A673 (cell line): ENCODE measurements around the gene GPR3. TPM values are rescaled to one million over a fixed set of nuclear protein-coding genes. Genes with fewer than 3 reads are reported as not detected.

Experiments used
- BruUV-seq: library from RNA; stranded (reverse); fragments of 400-500 nt; replicated peaks from 2 replicates; lab custom pipeline; 2021; lab: Mats Ljungman, UMichigan
- CTCF ChIA-PET: fragments of 300-600 bp; sonication (Branson Sonifier 250); formaldehyde crosslinking; loops from one replicate; lab custom pipeline; 2022; ENCODE audit warnings: antibody characterized with exemption; lab: Charles Lee
- POLR2A ChIA-PET: fragments of 300-600 bp; sonication (Branson Sonifier 250); formaldehyde crosslinking; loops from one replicate; lab custom pipeline; 2022; ENCODE audit warnings: antibody characterized with exemption; ENCODE audit not compliant: low non-redundant PET; lab: Charles Lee
- DNase-seq: peaks from one replicate; pipeline ENCODE4 v3.0.0-alpha.2; 2015; ENCODE audit warnings: low spot score
- H3K27ac ChIP-seq: fragments of 200-600 bp; sonication (generic); 2 replicates; pipeline ENCODE4 v1.5.1; 2016; ENCODE audit warnings: mixed run types, low read depth, mild to moderate bottlenecking, mixed read lengths, antibody characterized with exemption, low read length; ENCODE audit not compliant: poor library complexity, severe bottlenecking
- H3K27me3 ChIP-seq: fragments of 200-600 bp; sonication (generic); replicated peaks from 2 replicates; pipeline ENCODE4 v1.6.1; 2017; ENCODE audit warnings: mixed run types, low read depth, mild to moderate bottlenecking, mixed read lengths, antibody characterized with exemption, low read length; ENCODE audit not compliant: insufficient read depth, poor library complexity
- H3K36me3 ChIP-seq: fragments of 200-600 bp; sonication (generic); 2 replicates; pipeline ENCODE4 v1.6.1; 2016; ENCODE audit warnings: mixed run types, mild to moderate bottlenecking, mixed read lengths, antibody characterized with exemption, low read length; ENCODE audit not compliant: insufficient read depth, poor library complexity, severe bottlenecking
- H3K4me1 ChIP-seq: fragments of 200-600 bp; sonication (generic); 2 replicates; pipeline ENCODE4 v1.6.1; 2017; ENCODE audit warnings: mixed run types, mild to moderate bottlenecking, mixed read lengths, antibody characterized with exemption, low read length; ENCODE audit not compliant: insufficient read depth, poor library complexity, severe bottlenecking
- H3K4me3 ChIP-seq: fragments of 200-600 bp; sonication (generic); 2 replicates; pipeline ENCODE4 v1.5.1; 2016; ENCODE audit warnings: low read depth, mixed run types, mild to moderate bottlenecking, mixed read lengths, low read length; ENCODE audit not compliant: poor library complexity, severe bottlenecking
- H3K9me3 ChIP-seq: fragments of 200-600 bp; sonication (generic); 2 replicates; pipeline ENCODE4 v1.6.1; 2016; ENCODE audit warnings: mixed run types, low read depth, mild to moderate bottlenecking, mixed read lengths, antibody characterized with exemption, low read length; ENCODE audit not compliant: poor library complexity, severe bottlenecking
- EZH2 ChIP-seq: fragments of 200-600 bp; sonication (generic); IDR thresholded peaks from 2 replicates; pipeline ENCODE4 v1.6.1; 2017; ENCODE audit warnings: borderline replicate concordance, low read depth, mild to moderate bottlenecking, mixed read lengths, antibody characterized with exemption, low read length; ENCODE audit not compliant: poor library complexity, severe bottlenecking
- intact Hi-C: fragments of 100-400 bp; cut with micrococcal nuclease; formaldehyde crosslinking; loops from one replicate; pipeline ENCODE4 v1.10.0; 2022; ENCODE audit not compliant: unreplicated experiment
- total RNA-seq: library from RNA; stranded (reverse); gene quantifications from 2 replicates; pipeline ENCODE4 v1.2.3, GENCODE V29; 2021
- TF ChIP-seq, protein P1 (sequence below): fragments of 300-800, 200-600 bp; sonication (generic); conservative IDR thresholded peaks from 2 replicates; pipeline ENCODE4 v1.5.1; 2017; ENCODE audit warnings: low read depth, mild to moderate bottlenecking, antibody characterized with exemption, low read length, moderate library complexity, mixed read lengths

The GPR3 gene
- total RNA-seq, 1 experiment from 2014 or later: 4.9 TPM

DNA sequence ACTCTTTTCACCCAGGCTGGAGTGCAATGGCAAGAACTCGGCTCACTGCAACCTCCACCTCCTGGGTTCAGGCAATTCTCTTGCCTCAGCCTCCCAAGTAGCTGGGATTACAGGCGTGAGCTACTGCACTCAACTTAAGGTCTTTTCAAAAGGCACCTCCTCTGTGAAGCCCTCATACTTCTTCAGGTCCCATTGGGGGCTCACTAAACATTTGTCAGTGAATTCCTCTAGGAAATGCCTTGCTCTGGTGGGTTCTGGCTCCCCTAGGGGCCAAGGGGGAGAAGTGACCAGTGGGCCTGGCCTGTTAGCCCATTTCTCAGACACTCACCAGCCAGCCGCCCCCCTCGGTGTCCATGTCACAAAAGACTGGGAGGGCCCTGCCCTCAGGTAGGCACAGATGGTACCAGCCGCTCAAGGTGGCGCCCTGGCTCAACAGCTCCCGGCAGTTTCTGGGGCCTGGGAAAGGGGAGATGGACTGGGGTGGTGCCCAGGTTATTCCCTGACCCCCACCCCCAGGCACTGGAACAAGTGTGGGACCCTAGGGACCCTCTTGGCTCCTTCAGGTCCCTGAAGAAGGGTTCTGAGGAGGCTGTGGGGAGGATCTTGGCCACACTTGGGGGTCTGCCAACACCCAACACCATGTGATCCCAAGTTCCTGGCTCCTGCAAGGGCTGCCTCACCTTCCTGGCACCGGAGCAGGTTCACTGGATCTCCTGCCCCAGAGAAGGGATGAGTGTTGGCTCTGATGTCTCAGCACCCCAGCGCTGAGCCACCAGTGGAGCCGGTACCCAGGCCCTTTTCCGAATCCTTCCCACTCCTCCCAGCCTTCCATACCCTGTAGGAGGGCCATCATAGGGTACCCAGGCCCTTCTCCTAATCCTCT, 19.4 kb upstream of the GPR3 start:
- Histone ChIP-seq H3K9me3 (no peaks in the 10 kb centered on the region), H3K36me3 (no peaks in the 10 kb centered on the region), H3K4me1 (no peaks in the 10 kb centered on the region), H3K27ac (no peak overlapping the region), H3K27me3 (no peaks in the 10 kb centered on the region), H3K4me3 (no peak overlapping the region)
- CTCF ChIA-PET: interaction anchor here (0.7 kb wide), 2 partner anchors 17 to 66 kb away, joined by 8 to 12 read pairs; no protein-coding TSS in a partner anchor
- intact Hi-C loops: no loop called here
- no peak for DNase-seq
- TF ChIP-seq, protein P1, sequence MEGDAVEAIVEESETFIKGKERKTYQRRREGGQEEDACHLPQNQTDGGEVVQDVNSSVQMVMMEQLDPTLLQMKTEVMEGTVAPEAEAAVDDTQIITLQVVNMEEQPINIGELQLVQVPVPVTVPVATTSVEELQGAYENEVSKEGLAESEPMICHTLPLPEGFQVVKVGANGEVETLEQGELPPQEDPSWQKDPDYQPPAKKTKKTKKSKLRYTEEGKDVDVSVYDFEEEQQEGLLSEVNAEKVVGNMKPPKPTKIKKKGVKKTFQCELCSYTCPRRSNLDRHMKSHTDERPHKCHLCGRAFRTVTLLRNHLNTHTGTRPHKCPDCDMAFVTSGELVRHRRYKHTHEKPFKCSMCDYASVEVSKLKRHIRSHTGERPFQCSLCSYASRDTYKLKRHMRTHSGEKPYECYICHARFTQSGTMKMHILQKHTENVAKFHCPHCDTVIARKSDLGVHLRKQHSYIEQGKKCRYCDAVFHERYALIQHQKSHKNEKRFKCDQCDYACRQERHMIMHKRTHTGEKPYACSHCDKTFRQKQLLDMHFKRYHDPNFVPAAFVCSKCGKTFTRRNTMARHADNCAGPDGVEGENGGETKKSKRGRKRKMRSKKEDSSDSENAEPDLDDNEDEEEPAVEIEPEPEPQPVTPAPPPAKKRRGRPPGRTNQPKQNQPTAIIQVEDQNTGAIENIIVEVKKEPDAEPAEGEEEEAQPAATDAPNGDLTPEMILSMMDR: 0 out of 2 replicates have a peak, but pooled peaks have one; percentile 36
- no peak for TF ChIP-seq EZH2
- POLR2A ChIA-PET: no interaction called here
- no TSS peak for BruUV-seq

DNA sequence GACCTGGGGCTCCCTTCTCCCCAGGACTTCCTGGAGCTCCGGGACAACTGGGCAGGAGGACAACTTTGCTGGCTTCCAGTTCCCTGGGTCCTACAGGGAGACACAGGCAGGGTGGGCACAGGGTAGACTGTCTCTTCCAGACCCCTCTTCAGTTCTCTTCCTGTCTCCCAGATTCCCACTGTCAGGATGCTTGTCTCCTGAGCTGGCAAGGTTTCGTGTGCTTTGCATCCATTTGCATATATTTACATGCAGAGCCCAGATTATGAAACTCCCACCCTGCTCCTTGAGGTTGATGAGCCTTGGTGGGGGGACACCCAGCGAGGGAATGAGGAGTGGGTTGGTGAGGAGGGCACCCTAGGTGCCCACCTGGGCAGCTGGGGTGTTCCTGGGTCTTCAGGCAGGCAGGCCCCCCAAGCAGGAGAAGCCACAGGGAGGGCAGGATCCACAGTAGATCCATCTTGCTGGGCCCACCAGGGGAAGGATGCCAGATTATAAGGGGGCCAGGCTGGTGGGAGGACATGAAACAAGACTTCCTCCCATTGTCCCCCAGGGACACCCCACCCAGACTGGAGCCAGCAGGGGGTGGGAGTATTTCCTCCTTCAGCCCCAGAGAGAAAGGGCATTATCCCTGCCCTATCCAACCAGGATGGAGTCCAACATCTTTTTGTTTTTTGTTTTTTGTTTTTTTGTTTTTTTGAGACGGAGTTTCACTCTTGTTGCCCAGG, 17.9 kb upstream of the GPR3 start, which contains the start of gene FCN3:
Gene FCN3, minus strand, starts transcription at position 463 of the 725 bp plus-strand sequence. Its CDS starts 6 bp downstream, at position 457.
- DNase-seq: no peak
- Histone ChIP-seq H3K36me3 (no peaks in the 10 kb centered on the region), H3K27me3 (no peaks in the 10 kb centered on the region), H3K9me3 (no peaks in the 10 kb centered on the region), H3K27ac (no peak within 1 kb of the TSS), H3K4me1 (no peaks in the 10 kb centered on the region), H3K4me3 (no peak within 1 kb of the TSS)
- no TSS peak for BruUV-seq
- ChIA-PET CTCF (no interaction called here), POLR2A (interaction anchor here (0.6 kb wide), 1 partner anchor 67 kb away, joined by 16 read pairs; no protein-coding TSS in a partner anchor)
- intact Hi-C loops: no loop called here
- no peak for TF ChIP-seq EZH2
- TF ChIP-seq, protein P1: no peak

DNA sequence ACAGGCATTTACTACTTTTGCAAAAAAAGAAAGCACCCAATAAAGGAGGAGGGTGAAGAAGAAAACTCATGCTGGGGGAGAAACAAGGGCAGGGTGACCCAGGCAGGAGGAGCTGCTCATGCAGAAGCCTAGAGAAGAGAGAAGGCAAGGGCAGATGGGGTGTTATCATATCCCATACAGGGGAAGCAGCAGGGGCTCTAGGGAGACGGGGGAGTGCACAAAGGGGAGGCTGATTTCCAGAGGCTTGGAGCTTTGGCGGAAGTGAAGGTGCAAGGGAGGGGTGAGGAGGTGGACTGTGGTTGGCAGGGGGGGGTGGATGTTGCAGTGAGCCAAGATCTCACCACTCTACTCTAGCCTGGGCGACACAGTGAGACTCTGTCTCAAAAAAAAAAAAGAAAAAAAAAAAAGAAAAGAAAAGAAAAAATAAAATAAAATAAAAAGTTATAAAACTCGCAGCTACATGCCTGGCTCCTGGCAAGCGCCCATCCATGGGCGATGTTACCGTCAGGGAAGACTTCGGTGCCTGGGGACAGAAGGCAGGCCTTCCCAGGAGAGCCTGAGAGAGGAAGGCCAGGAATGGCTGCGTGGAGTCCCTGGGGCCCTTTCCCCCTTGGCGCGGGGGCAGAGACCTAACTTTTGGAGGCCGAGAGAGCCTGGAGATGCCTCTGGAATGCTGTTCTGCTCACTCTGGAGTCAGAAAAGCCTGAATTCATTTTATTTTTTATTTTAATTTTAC, 14.5 kb upstream of the GPR3 start:
- POLR2A ChIA-PET: no interaction called here
- CTCF ChIA-PET: interaction anchor here (0.7 kb wide), 1 partner anchor 50 kb away, joined by 3 read pairs; no protein-coding TSS in a partner anchor
- no peak for DNase-seq
- Histone ChIP-seq H3K27me3 (no peaks in the 10 kb centered on the region), H3K4me3 (no peak overlapping the region), H3K36me3 (no peaks in the 10 kb centered on the region), H3K9me3 (no peaks in the 10 kb centered on the region), H3K27ac (no peak overlapping the region), H3K4me1 (no peaks in the 10 kb centered on the region)
- intact Hi-C loops: no loop called here
- no TSS peak for BruUV-seq
- TF ChIP-seq, protein P1: no peak
